Astrocyte of the cerebellum (primary cell): ENCODE results near the gene RIMBP3C.
A peak's percentile ranks its signal among the peaks of the same experiment; 100 is the strongest.
"Not testable (repeated sequence)": the region's sequence is repeated elsewhere in the genome, so short reads cannot be mapped to it uniquely, and the experiment has no call there.

Experiments
- DNase-seq: peaks from one replicate; pipeline ENCODE4 v3.0.0-alpha.2; 2011; ENCODE audit warnings: low read depth
- H3K4me3 ChIP-seq: 2 replicates; pipeline ENCODE4 v1.5.1; 2011; ENCODE audit warnings: mild to moderate bottlenecking, low read depth, low read length, moderate library complexity
- in situ Hi-C: cut with HindIII; loops from 2 replicates; pipeline ENCODE4 v1.10.0; 2017; ENCODE audit warnings: low sequenced_read_pairs
- TF ChIP-seq, protein P1 (sequence below): IDR thresholded peaks from 2 replicates; pipeline ENCODE4 v1.5.1; 2012; ENCODE audit warnings: low read length, low read depth, moderate library complexity, mild to moderate bottlenecking; ENCODE audit errors: missing control alignments

RIMBP3C gene, protein sequence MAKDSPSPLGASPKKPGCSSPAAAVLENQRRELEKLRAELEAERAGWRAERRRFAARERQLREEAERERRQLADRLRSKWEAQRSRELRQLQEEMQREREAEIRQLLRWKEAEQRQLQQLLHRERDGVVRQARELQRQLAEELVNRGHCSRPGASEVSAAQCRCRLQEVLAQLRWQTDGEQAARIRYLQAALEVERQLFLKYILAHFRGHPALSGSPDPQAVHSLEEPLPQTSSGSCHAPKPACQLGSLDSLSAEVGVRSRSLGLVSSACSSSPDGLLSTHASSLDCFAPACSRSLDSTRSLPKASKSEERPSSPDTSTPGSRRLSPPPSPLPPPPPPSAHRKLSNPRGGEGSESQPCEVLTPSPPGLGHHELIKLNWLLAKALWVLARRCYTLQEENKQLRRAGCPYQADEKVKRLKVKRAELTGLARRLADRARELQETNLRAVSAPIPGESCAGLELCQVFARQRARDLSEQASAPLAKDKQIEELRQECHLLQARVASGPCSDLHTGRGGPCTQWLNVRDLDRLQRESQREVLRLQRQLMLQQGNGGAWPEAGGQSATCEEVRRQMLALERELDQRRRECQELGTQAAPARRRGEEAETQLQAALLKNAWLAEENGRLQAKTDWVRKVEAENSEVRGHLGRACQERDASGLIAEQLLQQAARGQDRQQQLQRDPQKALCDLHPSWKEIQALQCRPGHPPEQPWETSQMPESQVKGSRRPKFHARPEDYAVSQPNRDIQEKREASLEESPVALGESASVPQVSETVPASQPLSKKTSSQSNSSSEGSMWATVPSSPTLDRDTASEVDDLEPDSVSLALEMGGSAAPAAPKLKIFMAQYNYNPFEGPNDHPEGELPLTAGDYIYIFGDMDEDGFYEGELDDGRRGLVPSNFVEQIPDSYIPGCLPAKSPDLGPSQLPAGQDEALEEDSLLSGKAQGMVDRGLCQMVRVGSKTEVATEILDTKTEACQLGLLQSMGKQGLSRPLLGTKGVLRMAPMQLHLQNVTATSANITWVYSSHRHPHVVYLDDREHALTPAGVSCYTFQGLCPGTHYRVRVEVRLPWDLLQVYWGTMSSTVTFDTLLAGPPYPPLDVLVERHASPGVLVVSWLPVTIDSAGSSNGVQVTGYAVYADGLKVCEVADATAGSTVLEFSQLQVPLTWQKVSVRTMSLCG (N-terminal part only)

DNA sequence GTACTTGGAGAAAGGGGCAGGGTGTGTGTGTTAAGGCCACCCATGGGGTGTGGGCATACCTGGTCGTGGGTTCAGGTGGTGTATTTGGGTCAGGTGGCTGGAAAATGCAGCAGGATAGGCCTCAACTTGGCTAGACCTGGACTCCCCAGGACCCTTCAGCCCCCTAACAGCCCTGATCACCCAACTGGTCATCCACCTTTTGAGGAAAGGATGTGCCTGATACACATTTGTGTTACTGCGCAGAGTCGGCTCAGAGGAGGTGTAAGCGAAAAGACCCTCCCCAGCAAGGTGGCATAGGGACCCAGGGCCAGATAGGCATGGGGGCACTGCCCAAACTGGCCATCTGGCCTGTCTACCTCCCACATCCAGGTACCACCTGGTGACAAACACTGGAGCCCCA is at the start of gene RIMBP3C:
Gene RIMBP3C (minus strand): TSS at position 101 of the 400 bp plus-strand sequence. CDS start 485 bp downstream, outside the sequence.
- H3K4me3 ChIP-seq, DNase-seq, in situ Hi-C loops: not testable (repeated sequence)

DNA sequence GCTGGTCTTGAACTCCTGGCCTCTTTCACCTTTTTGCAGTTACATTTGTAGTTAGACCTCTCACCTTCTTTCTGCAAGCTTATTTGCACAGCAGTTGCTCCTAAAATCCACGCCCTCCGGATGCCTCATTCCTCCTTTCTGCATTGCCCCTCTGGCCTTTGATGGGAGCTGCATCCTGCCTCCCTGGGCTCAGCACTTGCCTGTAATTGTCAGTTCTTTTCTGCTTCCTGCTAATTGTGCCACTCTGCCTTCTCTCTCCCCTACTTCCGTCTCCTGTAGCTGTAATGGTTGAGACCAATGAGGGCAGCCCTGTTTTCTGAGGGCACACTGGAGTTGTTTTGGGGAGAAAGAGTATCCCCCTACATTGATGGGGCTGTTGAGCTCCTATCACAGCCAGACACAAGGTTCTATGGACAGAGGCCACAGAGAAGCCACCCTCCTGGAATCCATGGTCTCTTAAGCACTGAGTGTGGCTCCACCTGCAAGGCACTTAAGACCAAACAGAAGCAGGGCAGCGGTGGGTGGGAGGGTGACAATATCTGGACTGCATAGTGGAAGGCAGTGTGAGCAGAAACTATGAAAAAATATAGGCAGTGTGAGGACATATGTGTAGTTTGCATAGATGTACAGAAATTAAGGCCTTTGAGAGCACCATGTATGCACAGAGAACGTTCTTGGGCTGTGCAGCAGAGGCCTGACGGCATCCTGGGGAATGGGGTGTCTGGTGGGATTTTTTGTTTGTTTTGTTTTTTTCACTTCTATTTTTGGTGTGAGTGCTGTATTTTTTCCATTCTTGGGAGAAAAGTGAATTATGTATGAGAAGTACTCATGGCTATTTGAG is 48.0 kb upstream of the RIMBP3C start:
- TF ChIP-seq, protein P1, sequence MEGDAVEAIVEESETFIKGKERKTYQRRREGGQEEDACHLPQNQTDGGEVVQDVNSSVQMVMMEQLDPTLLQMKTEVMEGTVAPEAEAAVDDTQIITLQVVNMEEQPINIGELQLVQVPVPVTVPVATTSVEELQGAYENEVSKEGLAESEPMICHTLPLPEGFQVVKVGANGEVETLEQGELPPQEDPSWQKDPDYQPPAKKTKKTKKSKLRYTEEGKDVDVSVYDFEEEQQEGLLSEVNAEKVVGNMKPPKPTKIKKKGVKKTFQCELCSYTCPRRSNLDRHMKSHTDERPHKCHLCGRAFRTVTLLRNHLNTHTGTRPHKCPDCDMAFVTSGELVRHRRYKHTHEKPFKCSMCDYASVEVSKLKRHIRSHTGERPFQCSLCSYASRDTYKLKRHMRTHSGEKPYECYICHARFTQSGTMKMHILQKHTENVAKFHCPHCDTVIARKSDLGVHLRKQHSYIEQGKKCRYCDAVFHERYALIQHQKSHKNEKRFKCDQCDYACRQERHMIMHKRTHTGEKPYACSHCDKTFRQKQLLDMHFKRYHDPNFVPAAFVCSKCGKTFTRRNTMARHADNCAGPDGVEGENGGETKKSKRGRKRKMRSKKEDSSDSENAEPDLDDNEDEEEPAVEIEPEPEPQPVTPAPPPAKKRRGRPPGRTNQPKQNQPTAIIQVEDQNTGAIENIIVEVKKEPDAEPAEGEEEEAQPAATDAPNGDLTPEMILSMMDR, result no peak
- in situ Hi-C loops, result no loop called here
- DNase-seq, result no peak
- no peak overlapping the region for H3K4me3 ChIP-seq

DNA sequence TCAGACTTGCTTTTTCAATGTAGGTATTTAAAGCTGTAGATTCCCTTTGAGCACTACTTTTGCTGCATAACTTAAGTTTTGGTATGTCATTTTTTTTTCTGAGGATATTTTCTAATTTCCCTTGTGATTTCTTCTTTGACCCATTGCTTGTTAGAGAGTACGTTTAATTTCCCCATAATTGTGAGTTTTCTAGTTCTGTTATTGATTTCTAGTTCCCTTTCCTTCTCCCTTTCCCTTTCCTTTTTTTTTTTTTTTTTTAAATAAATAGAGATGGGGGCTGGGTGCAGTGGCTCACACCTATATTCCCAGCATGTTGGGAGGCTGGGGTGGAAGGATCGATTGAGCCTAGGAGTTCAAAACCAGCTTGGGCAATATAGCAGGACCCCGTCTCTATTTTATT is 47.0 kb upstream of the RIMBP3C start:
- in situ Hi-C loops, result no loop called here
- TF ChIP-seq, protein P1, result no peak
- no peak for DNase-seq

DNA sequence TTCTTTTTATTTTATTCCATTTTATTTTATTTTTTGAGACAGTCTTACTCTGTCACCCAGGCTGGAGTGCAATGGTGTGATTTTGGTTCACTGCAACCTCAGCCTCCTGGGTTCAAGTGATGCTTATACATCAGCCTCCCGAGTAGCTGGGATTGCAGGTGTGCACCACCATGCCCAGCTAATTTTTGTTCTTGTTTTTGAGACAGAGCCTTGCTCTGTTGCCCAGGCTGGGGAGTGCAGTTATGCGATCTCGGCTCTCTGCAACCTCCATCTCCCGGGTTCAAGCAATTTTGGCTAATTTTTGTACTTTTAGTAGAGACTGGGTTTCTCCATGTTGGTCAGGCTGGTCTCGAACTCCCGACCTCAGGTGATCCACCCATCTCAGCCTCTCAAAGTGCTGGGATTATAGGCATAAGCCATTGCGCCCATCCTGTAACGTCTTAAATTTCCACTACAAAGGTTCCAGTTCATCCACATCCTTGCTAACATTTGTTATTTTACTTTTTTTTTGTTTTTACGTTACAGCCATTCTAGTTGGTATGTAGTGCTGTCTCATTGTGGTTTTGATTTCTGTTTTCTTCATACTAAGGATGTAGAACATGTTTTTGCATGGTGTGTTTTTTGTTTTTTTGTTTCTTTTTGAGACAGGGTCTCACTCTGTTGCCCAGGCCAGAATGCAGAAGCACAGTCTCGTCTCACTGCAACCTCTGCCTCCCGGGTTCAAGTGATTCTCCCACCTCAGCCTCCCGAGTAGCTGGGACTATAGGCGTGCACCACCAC is 45.3 kb upstream of the RIMBP3C start:
- in situ Hi-C loops, DNase-seq, H3K4me3 ChIP-seq: not testable (repeated sequence)

More for the DNA sequence above, 47.0 kb upstream of the RIMBP3C start:
- H3K4me3 ChIP-seq, result no peak overlapping the region

DNA sequence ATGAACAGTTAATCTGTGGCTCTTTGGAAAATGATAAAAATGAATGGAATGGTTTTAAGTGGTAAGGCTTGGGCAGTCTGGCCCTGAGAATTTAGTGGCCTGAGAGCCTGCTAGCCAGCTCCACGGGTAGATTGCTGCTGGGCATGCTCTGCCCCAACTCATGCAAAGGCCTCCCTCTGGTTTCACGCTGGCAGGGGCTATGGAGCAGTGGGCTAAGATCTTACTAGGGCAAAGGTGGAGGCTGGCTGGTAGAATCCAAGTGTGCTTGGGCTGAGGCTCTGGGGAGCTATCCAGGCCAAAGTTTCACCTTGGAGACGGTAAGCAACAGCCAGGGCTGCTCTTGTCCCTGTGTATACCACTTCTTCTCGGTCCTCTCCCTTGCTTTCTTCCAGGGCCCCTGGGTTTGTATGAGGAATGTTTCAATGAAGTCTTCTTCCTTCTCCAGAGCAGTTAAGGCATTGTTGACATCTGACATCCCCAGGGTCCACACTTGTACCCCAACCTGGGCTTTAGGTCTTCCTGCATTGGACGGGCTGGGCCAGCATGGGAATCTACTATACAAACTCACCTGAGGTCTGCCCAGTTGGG is 43.7 kb upstream of the RIMBP3C start:
- H3K4me3 ChIP-seq, result no peak overlapping the region
- in situ Hi-C loops, result no loop called here
- TF ChIP-seq, protein P1, result no peak
- DNase-seq, result no peak

DNA sequence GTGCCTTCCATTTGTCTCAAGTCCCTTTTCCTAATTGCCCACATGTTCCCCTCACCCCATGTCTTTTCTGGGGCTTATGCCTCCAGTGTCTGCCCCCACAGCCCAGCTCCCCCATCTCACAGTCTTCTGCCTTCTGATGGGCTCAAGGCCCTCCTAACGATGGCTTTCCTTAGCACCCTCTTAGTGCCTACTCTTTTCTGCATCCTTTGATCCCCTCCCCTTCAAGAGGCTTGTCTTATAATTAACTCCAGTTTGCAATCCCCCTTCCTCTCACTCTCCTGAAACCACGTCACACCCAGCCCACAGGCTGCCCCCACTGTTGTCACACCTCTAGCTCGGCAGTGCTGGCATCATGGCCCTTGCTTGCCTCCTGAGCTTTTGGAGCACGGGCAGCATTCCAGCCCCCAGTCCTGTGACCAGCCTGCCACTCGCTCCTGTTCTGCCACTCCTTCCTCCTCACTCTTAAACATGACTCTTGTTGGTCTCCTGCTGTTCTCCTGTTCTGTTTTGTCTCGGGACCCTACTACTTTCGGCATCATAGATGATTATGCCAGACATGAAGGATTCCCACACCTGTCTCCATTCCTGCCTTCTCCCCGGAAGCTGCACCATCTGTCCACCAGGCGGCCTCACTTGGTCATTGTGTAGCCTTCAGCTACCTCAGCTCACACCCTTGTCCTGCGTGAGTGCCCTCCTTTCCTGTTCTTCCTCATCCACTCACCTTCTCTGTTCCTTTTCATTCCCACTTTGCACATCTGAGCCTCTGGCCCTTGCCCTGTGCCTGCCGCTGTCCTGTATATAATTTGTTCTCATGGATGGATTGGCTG is 42.4 kb upstream of the RIMBP3C start:
- TF ChIP-seq, protein P1, result peak; percentile 42
- no peak overlapping the region for H3K4me3 ChIP-seq
- in situ Hi-C loops, result no loop called here
- DNase-seq, result no peak
